Measurements from ENCODE around the gene CPT1A.

- TF ChIP-seq, protein P1, sequence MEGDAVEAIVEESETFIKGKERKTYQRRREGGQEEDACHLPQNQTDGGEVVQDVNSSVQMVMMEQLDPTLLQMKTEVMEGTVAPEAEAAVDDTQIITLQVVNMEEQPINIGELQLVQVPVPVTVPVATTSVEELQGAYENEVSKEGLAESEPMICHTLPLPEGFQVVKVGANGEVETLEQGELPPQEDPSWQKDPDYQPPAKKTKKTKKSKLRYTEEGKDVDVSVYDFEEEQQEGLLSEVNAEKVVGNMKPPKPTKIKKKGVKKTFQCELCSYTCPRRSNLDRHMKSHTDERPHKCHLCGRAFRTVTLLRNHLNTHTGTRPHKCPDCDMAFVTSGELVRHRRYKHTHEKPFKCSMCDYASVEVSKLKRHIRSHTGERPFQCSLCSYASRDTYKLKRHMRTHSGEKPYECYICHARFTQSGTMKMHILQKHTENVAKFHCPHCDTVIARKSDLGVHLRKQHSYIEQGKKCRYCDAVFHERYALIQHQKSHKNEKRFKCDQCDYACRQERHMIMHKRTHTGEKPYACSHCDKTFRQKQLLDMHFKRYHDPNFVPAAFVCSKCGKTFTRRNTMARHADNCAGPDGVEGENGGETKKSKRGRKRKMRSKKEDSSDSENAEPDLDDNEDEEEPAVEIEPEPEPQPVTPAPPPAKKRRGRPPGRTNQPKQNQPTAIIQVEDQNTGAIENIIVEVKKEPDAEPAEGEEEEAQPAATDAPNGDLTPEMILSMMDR (IDR thresholded peaks at IDR 0.05), result no peak
- no peak for TF ChIP-seq YY1 (IDR thresholded peaks at IDR 0.05; ENCODE audit: low read depth)
These were observed 25.4 kb upstream of the CPT1A start for GRCh38 chr11:68867066-68867465.

Data from SK-N-SH (cell line).